GM18505 (cell line): ENCODE data around the gene C2orf66.

Experiments used
- ATAC-seq: cut with Tn5 transposase; IDR thresholded peaks from one replicate; pipeline ENCODE4 v1.9.1; 2021; ENCODE audit not compliant: unreplicated experiment
- POLR2A ChIP-seq: IDR thresholded peaks from 4 replicates; pipeline ENCODE4 v1.6.1; 2011; ENCODE audit warnings: borderline replicate concordance; ENCODE audit not compliant: insufficient read depth, insufficient read length; ENCODE audit errors: extremely low read depth

C2orf66 gene

DNA sequence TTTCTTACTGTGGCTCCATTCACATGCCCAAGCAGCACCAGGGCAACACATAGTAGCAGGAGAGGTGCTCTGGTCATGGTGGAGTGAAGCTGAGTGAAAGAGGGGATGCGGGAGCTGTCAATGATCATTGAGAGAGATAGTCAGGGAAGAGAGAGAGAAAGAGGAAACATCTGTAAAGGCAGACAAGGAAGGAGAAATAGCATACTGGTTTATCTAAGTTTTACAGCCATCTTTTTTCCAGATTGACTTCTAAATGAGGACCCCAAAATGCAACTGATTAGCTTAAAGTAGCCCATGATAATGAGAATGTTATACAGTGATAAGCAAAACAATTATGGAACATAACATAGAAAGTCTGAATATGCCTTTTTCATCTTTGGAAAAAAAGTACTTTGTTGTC lies at the start of gene C2orf66:
Gene C2orf66, minus strand, starts transcription at position 96 of the 400 bp plus-strand sequence. Its CDS starts 19 bp downstream, at position 77.
- ATAC-seq = no peak
- no peak for TF ChIP-seq POLR2A

DNA sequence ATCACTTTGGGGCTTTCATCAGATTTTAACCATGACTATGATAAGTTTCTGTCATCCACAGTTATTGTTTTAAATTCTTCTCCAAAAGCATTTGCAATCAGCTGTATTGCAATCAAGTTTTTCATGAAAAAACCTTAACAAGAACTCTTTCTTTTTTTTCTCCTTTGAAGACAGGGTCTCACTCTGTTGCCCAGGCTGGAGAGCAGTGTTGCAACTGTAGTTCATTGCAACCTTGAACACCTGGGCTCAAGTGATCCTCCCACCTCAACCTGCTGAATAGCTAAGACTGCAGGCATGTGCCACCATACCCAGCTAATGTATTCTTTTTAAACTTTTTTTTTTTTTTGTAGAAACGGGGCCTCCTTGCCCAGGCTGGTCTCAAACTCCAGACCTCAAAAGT lies 45.5 kb upstream of the C2orf66 start:
- ATAC-seq = no peak
- TF ChIP-seq POLR2A = no peak

DNA sequence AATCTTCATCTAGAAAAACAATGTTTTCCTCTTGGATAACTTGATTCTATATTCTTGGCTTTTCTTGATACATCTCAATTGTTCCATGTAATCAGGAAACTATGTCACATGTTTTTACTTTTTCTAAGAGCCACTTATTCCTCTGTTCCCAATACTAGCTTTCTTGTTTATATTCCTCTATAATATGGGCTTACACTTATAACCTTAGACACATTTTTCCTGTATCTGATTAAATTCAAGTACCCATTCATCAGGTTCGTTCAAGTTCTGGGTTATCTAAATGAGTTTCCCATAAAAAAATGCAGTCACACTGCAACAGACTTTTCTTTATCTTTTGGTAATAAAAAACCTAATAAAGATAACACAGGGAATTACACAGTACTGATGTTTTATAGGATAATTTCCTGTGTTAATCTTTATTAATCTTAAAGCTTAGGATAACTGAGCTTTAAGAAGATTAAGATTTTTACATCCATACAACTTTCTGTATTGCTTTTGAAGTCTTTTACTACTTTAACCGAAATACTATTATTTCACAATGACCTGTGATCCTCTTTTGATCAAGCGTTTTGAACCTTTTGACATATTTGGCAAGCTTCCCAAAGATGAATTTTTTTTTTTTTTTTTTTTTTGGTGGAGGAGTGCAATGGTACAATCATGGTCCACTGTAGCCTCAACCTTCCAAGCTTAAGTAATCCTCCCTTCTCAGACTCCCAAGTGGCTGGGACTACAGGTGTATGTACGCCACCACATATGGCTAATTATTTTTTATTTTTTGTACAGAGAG lies 44.3 kb upstream of the C2orf66 start:
- no peak for TF ChIP-seq POLR2A
- ATAC-seq = no peak

DNA sequence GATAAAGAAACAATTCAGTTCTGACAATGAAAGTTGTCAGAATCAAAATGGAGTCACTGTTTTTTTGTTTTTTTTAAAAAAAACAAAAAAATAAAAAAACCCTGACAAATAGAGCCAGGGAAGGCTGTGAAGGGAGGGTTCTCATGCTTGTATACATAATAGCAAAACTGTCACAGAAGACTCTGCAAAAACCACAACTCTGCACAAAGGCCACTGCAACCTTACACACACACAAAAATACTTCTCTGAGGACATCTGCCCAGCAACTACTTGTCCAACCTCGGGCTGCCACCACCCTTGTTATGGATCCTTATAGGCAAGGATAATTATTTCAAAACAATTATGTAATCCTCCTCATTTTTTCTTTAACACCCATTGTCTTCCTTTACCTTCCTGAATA lies 41.9 kb upstream of the C2orf66 start:
- ATAC-seq = no peak
- TF ChIP-seq POLR2A = no peak

DNA sequence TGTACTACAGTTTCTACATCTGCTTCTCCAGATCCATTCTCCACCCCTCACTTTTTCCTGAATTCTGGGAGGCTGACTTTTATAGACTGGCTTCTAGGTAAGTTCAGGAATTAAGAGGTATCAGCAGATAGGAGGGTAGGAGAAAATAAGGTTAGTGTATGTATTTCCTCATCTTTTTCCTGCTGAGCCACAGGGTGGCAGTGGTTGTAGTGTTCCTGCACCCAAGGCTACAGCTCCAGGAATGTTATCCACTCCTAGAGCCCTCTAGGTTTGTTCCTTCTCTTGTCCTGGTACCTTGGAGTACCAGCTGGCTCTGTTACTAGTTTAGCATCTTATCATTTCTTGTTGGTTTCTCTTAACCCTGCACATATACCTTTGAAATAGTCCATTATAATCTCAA lies 40.7 kb upstream of the C2orf66 start:
- no peak for ATAC-seq
- no peak for TF ChIP-seq POLR2A

- no peak for ATAC-seq
- TF ChIP-seq POLR2A = no peak
Measured at GRCh38 chr2:196846295-196846694, 37.1 kb upstream of the C2orf66 start.

- TF ChIP-seq POLR2A = no peak
- no peak for ATAC-seq
Measured at GRCh38 chr2:196845371-196845770, 36.2 kb upstream of the C2orf66 start.

DNA sequence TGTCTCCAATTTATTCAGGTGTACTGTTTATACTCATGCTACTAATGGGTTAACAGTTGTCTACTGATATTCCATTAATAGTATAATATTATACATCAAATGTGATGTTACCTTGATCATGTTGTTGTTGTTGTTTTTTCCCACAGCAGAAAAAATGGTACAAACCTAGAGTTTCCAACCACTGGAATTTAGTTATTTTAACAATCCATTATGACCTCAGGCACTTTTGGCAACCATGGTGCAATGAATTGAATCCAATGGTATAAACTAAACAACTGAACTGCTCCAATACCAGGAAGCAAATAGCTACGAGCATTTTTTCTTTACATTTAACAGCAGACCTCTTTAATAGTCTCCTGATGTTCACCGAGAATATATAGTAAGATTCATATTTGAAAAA lies 31.0 kb upstream of the C2orf66 start:
- no peak for TF ChIP-seq POLR2A
- ATAC-seq = no peak

GRCh38 chr2:196839574-196839973 lies 30.4 kb upstream of the C2orf66 start:
- TF ChIP-seq POLR2A = no peak
- ATAC-seq = no peak

- no peak for ATAC-seq
- no peak for TF ChIP-seq POLR2A
Measured at GRCh38 chr2:196836440-196836839, 27.3 kb upstream of the C2orf66 start.

DNA sequence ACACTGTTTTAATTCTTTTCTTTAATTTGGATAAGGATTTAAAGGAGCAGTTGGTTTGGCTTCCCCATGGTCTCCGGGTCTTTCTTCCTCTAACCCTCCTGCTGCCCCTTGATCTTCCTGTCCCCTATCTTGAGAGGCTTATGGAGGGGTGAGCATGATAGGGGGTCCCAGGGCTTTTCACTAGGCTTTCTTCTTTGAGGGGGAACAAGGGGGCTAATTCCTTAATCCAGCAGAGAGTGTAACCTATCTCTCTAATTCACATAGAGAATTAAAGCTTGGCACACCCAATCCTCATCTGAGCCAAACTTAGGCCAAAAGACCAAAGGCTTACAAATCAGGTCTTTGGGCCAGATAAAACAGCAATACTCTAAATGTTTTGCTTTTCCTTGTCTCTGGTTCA lies 21.5 kb upstream of the C2orf66 start:
- no peak for ATAC-seq
- TF ChIP-seq POLR2A = no peak

DNA sequence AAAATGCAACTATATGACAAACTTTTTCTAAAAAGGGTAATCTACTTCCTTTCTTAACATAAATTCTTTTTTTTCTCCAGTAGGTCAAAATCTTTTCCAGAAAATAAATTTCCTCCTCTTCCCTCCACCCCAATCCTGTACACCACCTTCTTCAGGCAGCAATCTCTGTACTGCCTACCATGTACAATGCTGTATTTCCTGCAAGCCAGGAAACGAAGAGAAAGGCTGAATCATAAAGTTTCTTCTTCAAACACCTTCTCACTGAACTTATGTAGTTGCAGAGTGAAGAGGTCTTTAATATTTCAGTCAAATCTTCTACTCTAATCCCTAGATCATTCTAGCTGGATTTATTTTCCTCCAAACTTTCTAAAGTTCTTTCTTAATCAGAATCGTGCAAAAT lies 18.2 kb upstream of the C2orf66 start:
- TF ChIP-seq POLR2A = no peak
- no peak for ATAC-seq

- TF ChIP-seq POLR2A = no peak
- no peak for ATAC-seq
Measured at GRCh38 chr2:196823750-196824522, 14.8 kb upstream of the C2orf66 start.

GRCh38 chr2:196821195-196821594 lies 12.0 kb upstream of the C2orf66 start:
- no peak for ATAC-seq
- no peak for TF ChIP-seq POLR2A

DNA sequence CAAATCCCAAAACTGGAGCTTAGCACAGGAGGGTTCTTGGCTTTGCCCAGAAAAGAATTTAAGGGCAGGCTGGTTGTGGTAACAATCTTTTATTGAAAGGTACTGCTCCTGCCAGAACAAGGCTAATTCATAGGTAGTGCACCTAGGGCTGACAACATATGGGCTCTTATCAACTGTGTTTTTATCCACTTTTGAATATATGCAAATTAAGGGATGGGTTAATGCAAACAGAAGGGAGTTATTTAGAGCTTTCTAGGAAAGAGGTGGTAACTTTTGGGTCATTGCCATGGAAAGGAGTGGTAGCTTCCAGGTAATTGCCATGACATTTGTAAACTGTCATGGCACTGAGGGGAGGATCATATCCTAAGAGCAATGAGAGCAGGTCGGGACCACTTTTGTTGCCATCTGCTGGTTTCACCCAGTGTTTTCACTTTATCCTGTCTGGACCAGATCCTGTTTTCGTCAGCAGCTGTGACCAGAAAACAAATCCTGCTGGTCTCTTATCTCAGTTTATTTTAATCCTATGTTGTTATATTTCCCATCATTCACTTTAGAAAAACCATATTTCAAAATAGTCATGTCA lies 981 bp downstream of the C2orf66 start:
- ATAC-seq = no peak
- no peak for TF ChIP-seq POLR2A

- no peak for ATAC-seq
- TF ChIP-seq POLR2A = no peak
Measured at GRCh38 chr2:196804381-196804780, 4.8 kb downstream of the C2orf66 start.
